NCI-H82 treated with DMSO at 0.1 percent for 48 hours (cell line): ENCODE measurements around the gene SIK2.

ENCODE experiments used
- DNase-seq: peaks from one replicate; lab custom pipeline; 2025; ENCODE audit not compliant: unreplicated experiment; lab: John Stamatoyannopoulos, UW

SIK2 gene

GRCh38 chr11:111778047-111778558, 175.9 kb downstream of the SIK2 start:
- DNase-seq, result no peak

GRCh38 chr11:111779118-111779517, 176.9 kb downstream of the SIK2 start:
- DNase-seq, result no peak
